Kidney (tissue), 14 donors: Measurements from ENCODE around the gene MTCL1. TPM values are rescaled to one million over a fixed set of nuclear protein-coding genes. Genes with fewer than 3 reads are reported as not detected.

Experiments
- DNase-seq, 5 donors: peaks; one replicate each; pipeline ENCODE4 v3.0.0-alpha.2; 2013 to 2020
- FAIRE-seq: peaks from 2 replicates; lab custom pipeline; 2012; peaks lifted over from hg19 to GRCh38; lab: Jason Lieb, UNC
- H3K27ac ChIP-seq, 2 donors: one replicate each; pipeline ENCODE4 v1.7.0; 2013; ENCODE audit warnings: low read depth in 2 of 2, low read length in 2 of 2, inconsistent platforms in 1 of 2
- H3K27me3 ChIP-seq: one replicate; pipeline ENCODE4 v1.7.1; 2013; ENCODE audit warnings: low read length, inconsistent platforms; ENCODE audit not compliant: control insufficient read depth, insufficient read depth
- H3K36me3 ChIP-seq, 3 donors: one replicate each; pipeline versions ENCODE4 v1.7.0 to v1.7.1; 2013; ENCODE audit warnings: low read length in 3 of 3, control low read depth in 1 of 3, inconsistent platforms in 1 of 3; ENCODE audit not compliant: insufficient read depth in 3 of 3, control insufficient read depth in 2 of 3
- H3K4me1 ChIP-seq, 3 donors: one replicate each; pipeline versions ENCODE4 v1.7.0 to v1.7.1; 2013; ENCODE audit warnings: low read length in 3 of 3, inconsistent platforms in 1 of 3, low read depth in 1 of 3; ENCODE audit not compliant: control insufficient read depth in 2 of 3, insufficient read depth in 2 of 3
- H3K4me3 ChIP-seq, 3 donors: one replicate each; pipeline versions ENCODE4 v1.7.0 to v1.8.1; 2013; ENCODE audit warnings: low read length in 3 of 3, control low read depth in 1 of 3, inconsistent platforms in 1 of 3
- H3K9ac ChIP-seq, 3 donors: one replicate each; pipeline versions ENCODE4 v1.7.0 to v1.7.1; 2013; ENCODE audit warnings: low read length in 3 of 3, control low read depth in 1 of 3, inconsistent platforms in 1 of 3
- H3K9me3 ChIP-seq, 3 donors: one replicate each; pipeline versions ENCODE4 v1.7.0 to v1.7.1; 2013; ENCODE audit warnings: low read length in 3 of 3, control low read depth in 1 of 3, inconsistent platforms in 1 of 3; ENCODE audit not compliant: control insufficient read depth in 2 of 3, insufficient read depth in 1 of 3
- CTCF ChIP-seq: IDR thresholded peaks from 3 replicates; pipeline ENCODE4 v1.5.1; 2012; ENCODE audit warnings: mild to moderate bottlenecking, moderate library complexity, borderline replicate concordance; ENCODE audit not compliant: insufficient read depth; ENCODE audit errors: extremely low read depth
- intact Hi-C: fragments of 100-400 bp; cut with DNase I; formaldehyde crosslinking; loops from one replicate; pipeline ENCODE4 v1.11.1; 2022
- polyA plus RNA-seq: library from polyadenylated mRNA; stranded (reverse); fragments of 350-450 nt; fragmentation: Illumina TruSeq; extraction: RNeasy Lipid Tissue Mini Kit (QIAGEN cat#74804); gene quantifications from one replicate; pipeline ENCODE4 v1.2.3, GENCODE V29; 2014; ENCODE audit warnings: low read depth, low replicate concordance; ENCODE audit not compliant: insufficient read depth
- total RNA-seq: library from RNA; stranded (reverse); fragmentation: NEBNext Ultra II Directional; extraction: Animal tissue kit (Norgen Biotek cat#: 25700); gene quantifications from one replicate; pipeline ENCODE4 v1.2.1, GENCODE V29; 2021
- donor health status: control.
- donor health status: control.
- donor health status: control.
- donor health status: control.
- donor health status: control.
- donor health status: DM: yes; HTN: yes; CAD: no.
- donor health status: Normal renal cell carcinoma (clear cell type).

MTCL1 gene
- total and polyA plus RNA-seq, 2 donors from 2014 or later: 2.5 to 15.3 TPM

GRCh38 chr18:8787371-8787670 lies 82.0 kb downstream of the MTCL1 start:
- TF ChIP-seq CTCF: no peak
- FAIRE-seq (no peak), DNase-seq (no peak)
- Histone ChIP-seq H3K9ac (no peak overlapping the region), H3K4me3 (no peak overlapping the region), H3K9me3 (no peaks in the 10 kb centered on the region), H3K36me3 (peaks cover 0 to 5% (median 0%) of the 10 kb centered on the region in 3 donors), H3K4me1 (no peaks in the 10 kb centered on the region), H3K27ac (no peak overlapping the region), H3K27me3 (no peaks in the 10 kb centered on the region)
- intact Hi-C loops: no loop called here

GRCh38 chr18:8787794-8788193 lies 82.4 kb downstream of the MTCL1 start:
- no peak for TF ChIP-seq CTCF
- H3K27ac ChIP-seq: no peak overlapping the region

GRCh38 chr18:8788503-8789429 lies 83.4 kb downstream of the MTCL1 start:
- intact Hi-C loops: no loop called here
- Histone ChIP-seq H3K9ac (no peak overlapping the region), H3K36me3 (peaks cover 0 to 5% (median 0%) of the 10 kb centered on the region in 3 donors), H3K27ac (no peak overlapping the region), H3K4me3 (no peak overlapping the region), H3K9me3 (no peaks in the 10 kb centered on the region), H3K27me3 (no peaks in the 10 kb centered on the region), H3K4me1 (peaks cover 0 to 7% (median 5%) of the 10 kb centered on the region in 3 donors)
- TF ChIP-seq CTCF: no peak
- DNase-seq: no peak
- FAIRE-seq: no peak

More at GRCh38 chr18:8787794-8788193, 82.4 kb downstream of the MTCL1 start:
- Histone ChIP-seq H3K9ac (no peak overlapping the region), H3K36me3 (peaks cover 0 to 5% (median 0%) of the 10 kb centered on the region in 3 donors), H3K9me3 (no peaks in the 10 kb centered on the region), H3K4me1 (peaks cover 0 to 2% (median under 1%) of the 10 kb centered on the region in 3 donors), H3K4me3 (no peak overlapping the region), H3K27me3 (no peaks in the 10 kb centered on the region)
- no peak for DNase-seq
- FAIRE-seq: no peak
- intact Hi-C loops: no loop called here
